ENCODE results near the gene HDAC4.

The HDAC4 gene

DNA sequence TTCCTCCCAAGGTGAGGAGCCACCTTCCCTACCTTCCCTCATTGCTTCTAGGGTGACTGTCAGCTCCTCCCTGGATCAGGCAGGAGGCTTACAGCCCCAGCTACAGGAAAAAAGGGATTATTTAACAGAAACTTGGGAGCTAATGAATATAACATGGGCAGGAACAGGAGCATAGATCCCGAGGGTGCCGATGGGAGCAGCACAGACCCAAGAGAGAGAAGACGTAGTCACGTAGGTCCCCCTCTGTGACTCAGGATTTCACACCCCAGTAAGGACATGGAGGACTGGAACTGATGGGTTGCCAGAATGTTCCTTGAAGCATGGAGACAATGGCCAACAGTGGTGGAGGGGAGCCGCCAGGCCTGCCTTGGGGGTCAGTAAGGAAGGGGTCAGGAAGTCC, 10.3 kb upstream of the HDAC4 start:
- H3K27ac ChIP-seq (ENCODE audit: extremely low read depth, low read depth, low read length) = no peak overlapping the region
- H3K36me3 ChIP-seq (ENCODE audit: control insufficient read depth in 2 of 2, insufficient read depth in 1 of 2, low read length in 2 of 2) = no peaks in the 10 kb centered on the region
- TF ChIP-seq INSM2 (tag by site-specific recombination; IDR thresholded peaks at IDR 0.05) = no peak
- no peak overlapping the region for H3K4me3 ChIP-seq (ENCODE audit: low read depth, low read length)
- CTCF ChIA-PET = no interaction called here
- POLR2A ChIA-PET = interaction anchor here (2.0 kb wide), 1 partner anchor 10 kb away, joined by 4 read pairs; the partner anchor contains the start of gene HDAC4
- no peaks in the 10 kb centered on the region for H3K4me1 ChIP-seq (ENCODE audit: control insufficient read depth, insufficient read depth, low read length)
- no peaks in the 10 kb centered on the region for H3K9me3 ChIP-seq (ENCODE audit: control insufficient read depth, insufficient read depth, low read depth, low read length)

- CTCF ChIA-PET = no interaction called here
- Histone ChIP-seq H3K36me3 (ENCODE audit: control insufficient read depth in 2 of 2, insufficient read depth in 1 of 2, low read length in 2 of 2) (no peaks in the 10 kb centered on the region), H3K27ac (ENCODE audit: extremely low read depth, low read depth, low read length) (no peak overlapping the region), H3K4me1 (ENCODE audit: control insufficient read depth, insufficient read depth, low read length) (no peaks in the 10 kb centered on the region), H3K9me3 (ENCODE audit: control insufficient read depth, insufficient read depth, low read depth, low read length) (no peaks in the 10 kb centered on the region), H3K4me3 (ENCODE audit: low read depth, low read length) (no peak overlapping the region)
- TF ChIP-seq, protein P1, sequence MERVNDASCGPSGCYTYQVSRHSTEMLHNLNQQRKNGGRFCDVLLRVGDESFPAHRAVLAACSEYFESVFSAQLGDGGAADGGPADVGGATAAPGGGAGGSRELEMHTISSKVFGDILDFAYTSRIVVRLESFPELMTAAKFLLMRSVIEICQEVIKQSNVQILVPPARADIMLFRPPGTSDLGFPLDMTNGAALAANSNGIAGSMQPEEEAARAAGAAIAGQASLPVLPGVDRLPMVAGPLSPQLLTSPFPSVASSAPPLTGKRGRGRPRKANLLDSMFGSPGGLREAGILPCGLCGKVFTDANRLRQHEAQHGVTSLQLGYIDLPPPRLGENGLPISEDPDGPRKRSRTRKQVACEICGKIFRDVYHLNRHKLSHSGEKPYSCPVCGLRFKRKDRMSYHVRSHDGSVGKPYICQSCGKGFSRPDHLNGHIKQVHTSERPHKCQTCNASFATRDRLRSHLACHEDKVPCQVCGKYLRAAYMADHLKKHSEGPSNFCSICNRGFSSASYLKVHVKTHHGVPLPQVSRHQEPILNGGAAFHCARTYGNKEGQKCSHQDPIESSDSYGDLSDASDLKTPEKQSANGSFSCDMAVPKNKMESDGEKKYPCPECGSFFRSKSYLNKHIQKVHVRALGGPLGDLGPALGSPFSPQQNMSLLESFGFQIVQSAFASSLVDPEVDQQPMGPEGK (tag by site-specific recombination; IDR thresholded peaks at IDR 0.05) = no peak
- no peak for TF ChIP-seq ZNF202 (tag by site-specific recombination; IDR thresholded peaks at IDR 0.05; ENCODE audit: borderline replicate concordance)
- TF ChIP-seq ZNF155 (tag by site-specific recombination; IDR thresholded peaks at IDR 0.05) = no peak
- no peak for TF ChIP-seq ZIC2 (tag by site-specific recombination; IDR thresholded peaks at IDR 0.05)
- no peak for TF ChIP-seq ZNF121 (tag by site-specific recombination; IDR thresholded peaks at IDR 0.05)
- no peak for TF ChIP-seq GLI4 (tag by site-specific recombination; IDR thresholded peaks at IDR 0.05)
- TF ChIP-seq SCRT2 (tag by site-specific recombination; IDR thresholded peaks at IDR 0.05) = no peak
- TF ChIP-seq, protein P2, sequence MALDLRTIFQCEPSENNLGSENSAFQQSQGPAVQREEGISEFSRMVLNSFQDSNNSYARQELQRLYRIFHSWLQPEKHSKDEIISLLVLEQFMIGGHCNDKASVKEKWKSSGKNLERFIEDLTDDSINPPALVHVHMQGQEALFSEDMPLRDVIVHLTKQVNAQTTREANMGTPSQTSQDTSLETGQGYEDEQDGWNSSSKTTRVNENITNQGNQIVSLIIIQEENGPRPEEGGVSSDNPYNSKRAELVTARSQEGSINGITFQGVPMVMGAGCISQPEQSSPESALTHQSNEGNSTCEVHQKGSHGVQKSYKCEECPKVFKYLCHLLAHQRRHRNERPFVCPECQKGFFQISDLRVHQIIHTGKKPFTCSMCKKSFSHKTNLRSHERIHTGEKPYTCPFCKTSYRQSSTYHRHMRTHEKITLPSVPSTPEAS (tag by site-specific recombination; IDR thresholded peaks at IDR 0.05) = no peak
- TF ChIP-seq ZNF223 (tag by site-specific recombination; IDR thresholded peaks at IDR 0.05) = no peak
- TF ChIP-seq ZNF404 (tag by site-specific recombination; IDR thresholded peaks at IDR 0.05) = no peak
- POLR2A ChIA-PET = interaction anchor here (2.0 kb wide), 1 partner anchor 9 kb away, joined by 4 read pairs; the partner anchor contains the start of gene HDAC4
Observed at GRCh38 chr2:239409976-239410375, 9.2 kb upstream of the HDAC4 start.

DNA sequence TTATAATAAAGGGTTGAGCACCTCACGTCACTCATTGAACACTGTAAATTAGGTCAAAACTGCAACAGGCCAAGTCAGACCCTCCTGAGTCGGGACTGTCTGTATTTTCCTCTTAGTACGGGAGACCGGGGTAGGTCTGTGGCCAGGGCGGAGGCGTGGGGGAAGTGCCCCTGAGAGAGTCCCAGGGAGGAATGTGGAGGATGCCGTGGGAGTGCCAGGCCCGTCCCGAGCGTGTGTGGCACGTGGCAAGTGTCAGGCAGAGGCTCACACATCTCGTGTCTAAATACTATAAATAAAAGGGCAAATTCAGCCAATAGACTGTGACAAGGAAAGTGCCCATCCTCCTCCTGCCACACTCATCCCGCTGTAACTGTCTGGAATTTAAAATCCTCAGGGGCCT, 6.3 kb upstream of the HDAC4 start:
- H3K4me3 ChIP-seq (ENCODE audit: low read depth, low read length) = no peak overlapping the region
- ChIA-PET POLR2A (no interaction called here), CTCF (no interaction called here)
- H3K27ac ChIP-seq (ENCODE audit: extremely low read depth, low read depth, low read length) = no peak overlapping the region
- no peaks in the 10 kb centered on the region for H3K4me1 ChIP-seq (ENCODE audit: control insufficient read depth, insufficient read depth, low read length)
- no peaks in the 10 kb centered on the region for H3K36me3 ChIP-seq (ENCODE audit: control insufficient read depth in 2 of 2, insufficient read depth in 1 of 2, low read length in 2 of 2)
- H3K9me3 ChIP-seq (ENCODE audit: control insufficient read depth, insufficient read depth, low read depth, low read length) = no peaks in the 10 kb centered on the region
- TF ChIP-seq ZNF423 (tag by site-specific recombination; IDR thresholded peaks at IDR 0.05) (no peak), ZNF629 (tag by site-specific recombination; IDR thresholded peaks at IDR 0.05) (no peak), ZNF529 (tag by site-specific recombination; IDR thresholded peaks at IDR 0.05; ENCODE audit: insufficient replicate concordance) (no peak), ZNF280C (tag by site-specific recombination; IDR thresholded peaks at IDR 0.05) (no peak), ZNF37A (tag by site-specific recombination; IDR thresholded peaks at IDR 0.05) (no peak), ZSCAN30 (tag by site-specific recombination; IDR thresholded peaks at IDR 0.05) (no peak), ZBTB17 (tag by site-specific recombination; IDR thresholded peaks at IDR 0.05) (no peak), ZNF394 (tag by site-specific recombination; IDR thresholded peaks at IDR 0.05; ENCODE audit: borderline replicate concordance) (no peak), ZNF488 (tag by site-specific recombination; IDR thresholded peaks at IDR 0.05) (no peak), ZNF600 (tag by site-specific recombination; IDR thresholded peaks at IDR 0.05) (no peak)
- TF ChIP-seq, protein P3, sequence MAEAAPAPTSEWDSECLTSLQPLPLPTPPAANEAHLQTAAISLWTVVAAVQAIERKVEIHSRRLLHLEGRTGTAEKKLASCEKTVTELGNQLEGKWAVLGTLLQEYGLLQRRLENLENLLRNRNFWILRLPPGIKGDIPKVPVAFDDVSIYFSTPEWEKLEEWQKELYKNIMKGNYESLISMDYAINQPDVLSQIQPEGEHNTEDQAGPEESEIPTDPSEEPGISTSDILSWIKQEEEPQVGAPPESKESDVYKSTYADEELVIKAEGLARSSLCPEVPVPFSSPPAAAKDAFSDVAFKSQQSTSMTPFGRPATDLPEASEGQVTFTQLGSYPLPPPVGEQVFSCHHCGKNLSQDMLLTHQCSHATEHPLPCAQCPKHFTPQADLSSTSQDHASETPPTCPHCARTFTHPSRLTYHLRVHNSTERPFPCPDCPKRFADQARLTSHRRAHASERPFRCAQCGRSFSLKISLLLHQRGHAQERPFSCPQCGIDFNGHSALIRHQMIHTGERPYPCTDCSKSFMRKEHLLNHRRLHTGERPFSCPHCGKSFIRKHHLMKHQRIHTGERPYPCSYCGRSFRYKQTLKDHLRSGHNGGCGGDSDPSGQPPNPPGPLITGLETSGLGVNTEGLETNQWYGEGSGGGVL (tag by site-specific recombination; IDR thresholded peaks at IDR 0.05) = no peak
- TF ChIP-seq, protein P4, sequence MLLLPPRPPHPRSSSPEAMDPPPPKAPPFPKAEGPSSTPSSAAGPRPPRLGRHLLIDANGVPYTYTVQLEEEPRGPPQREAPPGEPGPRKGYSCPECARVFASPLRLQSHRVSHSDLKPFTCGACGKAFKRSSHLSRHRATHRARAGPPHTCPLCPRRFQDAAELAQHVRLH (tag by site-specific recombination; IDR thresholded peaks at IDR 0.05) = no peak
